Testis (tissue), 5 donors: ENCODE data around the gene THAP3. TPM values are rescaled to one million over a fixed set of nuclear protein-coding genes. Genes with fewer than 3 reads are reported as not detected.

Experiments used
- DNase-seq: peaks from one replicate; pipeline ENCODE4 v3.0.0-alpha.2; 2019
- H3K27ac ChIP-seq, 2 donors: fragments of 200-600 bp; sonication (generic); one replicate each; pipeline ENCODE4 v1.5.1; 2019
- H3K27me3 ChIP-seq: fragments of 200-600 bp; sonication (generic); one replicate; pipeline ENCODE4 v1.5.1; 2019
- H3K36me3 ChIP-seq: fragments of 200-600 bp; sonication (generic); one replicate; pipeline ENCODE4 v1.5.1; 2017; ENCODE audit warnings: low read depth; ENCODE audit errors: missing control alignments
- H3K4me1 ChIP-seq: fragments of 200-600 bp; sonication (generic); one replicate; pipeline ENCODE4 v1.5.1; 2019
- H3K4me3 ChIP-seq, 2 donors: fragments of 200-600 bp; sonication (generic); one replicate each; pipeline ENCODE4 v1.5.1; 2017 to 2019
- H3K9me3 ChIP-seq: fragments of 200-600 bp; sonication (generic); one replicate; pipeline ENCODE4 v1.5.1; 2017
- CTCF ChIP-seq, 3 experiments: fragments of 450-650 bp in 2 of 3; fragments of 200-600 bp in 1 of 3; sonication (generic) in 1 of 3; IDR thresholded peaks; one replicate each; pipeline ENCODE4 v1.5.1; 2016 to 2019; ENCODE audit warnings: antibody characterized with exemption in 3 of 3, mild to moderate bottlenecking in 2 of 3, moderate library complexity in 1 of 3
- POLR2A ChIP-seq: fragments of 450-650 bp; IDR thresholded peaks from one replicate; pipeline ENCODE4 v1.6.1; 2017; ENCODE audit warnings: antibody characterized with exemption, mild to moderate bottlenecking, moderate library complexity
- WGBS, 2 donors: methylation state at CpG; one replicate each; pipeline ENCODE4 v1.1.5; 2018; 5-methylcytosine and 5-hydroxymethylcytosine counted together
- intact Hi-C: fragments of 100-400 bp; cut with DNase I; formaldehyde crosslinking; loops from one replicate; pipeline ENCODE4 v1.15.1; 2023; ENCODE audit warnings: low total_unique reads
- long read RNA-seq, 2 donors: transcript quantifications; one replicate each; lab custom pipeline, GENCODE V29; 2026
- polyA plus RNA-seq: library from polyadenylated mRNA; stranded (reverse); fragments of 350-450 nt; fragmentation: Illumina TruSeq; extraction: RNeasy Lipid Tissue Mini Kit (QIAGEN cat#74804); gene quantifications from one replicate; pipeline ENCODE4 v1.2.3, GENCODE V29; 2014; ENCODE audit warnings: low read depth, low replicate concordance; ENCODE audit not compliant: insufficient read depth
- total RNA-seq, 2 donors: library from RNA; depleted of rRNA; stranded (reverse); fragments of >200 nt; gene quantifications; one replicate each; pipeline ENCODE4 v1.2.3, GENCODE V29; 2016

The THAP3 gene, protein sequence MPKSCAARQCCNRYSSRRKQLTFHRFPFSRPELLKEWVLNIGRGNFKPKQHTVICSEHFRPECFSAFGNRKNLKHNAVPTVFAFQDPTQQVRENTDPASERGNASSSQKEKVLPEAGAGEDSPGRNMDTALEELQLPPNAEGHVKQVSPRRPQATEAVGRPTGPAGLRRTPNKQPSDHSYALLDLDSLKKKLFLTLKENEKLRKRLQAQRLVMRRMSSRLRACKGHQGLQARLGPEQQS
- total RNA-seq (10 to 100 TPM; 38.6 to 41.9 TPM), polyA plus RNA-seq (28.7 TPM)
- long read RNA-seq, donor 1, partial matches to known transcripts: 15 of 19 reads
- long read RNA-seq, donor 1, other reads (novel, unspliced or antisense): 0 of 19 reads
- long read RNA-seq, donor 2, partial matches to known transcripts: 6 of 15 reads
- long read RNA-seq, donor 2, other reads (novel, unspliced or antisense): 7 of 15 reads

DNA sequence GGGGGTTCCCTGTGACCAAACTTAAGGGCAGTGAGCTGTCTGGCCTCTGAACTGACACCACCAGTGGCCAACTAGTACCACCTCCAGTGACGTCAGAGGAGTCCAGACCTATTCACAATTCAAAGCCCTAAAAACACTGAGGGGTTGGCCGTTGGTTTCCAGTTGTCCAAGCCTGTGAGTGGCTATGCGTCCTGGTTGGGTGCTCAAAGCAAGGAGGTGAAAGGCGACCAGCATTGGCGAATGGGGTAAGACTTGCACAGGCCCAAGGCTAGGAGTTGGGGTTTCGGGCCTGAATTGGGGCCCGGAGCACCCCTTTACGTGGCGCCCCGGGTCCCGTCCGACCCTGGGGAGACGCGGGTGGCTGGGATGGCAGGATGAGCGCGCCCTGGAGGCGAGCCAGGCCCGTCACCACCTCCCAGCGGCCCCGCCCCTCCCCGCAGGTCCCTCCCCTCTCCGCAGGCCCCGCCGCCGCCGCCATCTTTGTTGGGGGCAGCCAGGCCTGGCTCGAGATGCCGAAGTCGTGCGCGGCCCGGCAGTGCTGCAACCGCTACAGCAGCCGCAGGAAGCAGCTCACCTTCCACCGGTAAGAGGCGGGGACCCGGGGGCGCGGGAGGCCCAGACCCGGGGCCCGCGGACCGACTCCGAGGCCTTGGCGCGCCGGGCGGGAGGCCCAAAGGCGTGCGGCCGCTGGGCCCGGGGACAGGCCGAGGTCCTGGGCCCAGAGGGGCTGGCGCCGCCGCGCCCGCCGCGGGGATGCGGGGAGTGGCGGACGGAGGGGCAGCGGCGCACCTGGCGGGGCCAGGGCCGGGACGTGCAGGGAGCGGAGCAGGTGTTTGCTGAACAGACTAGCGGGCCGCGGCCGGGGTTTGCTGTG lies at the start of gene THAP3:
THAP3 (plus strand) TSS at position 159 of the 874 bp plus-strand sequence; CDS start at position 510, 351 bp downstream.
- Histone ChIP-seq H3K4me1 (peaks cover 22% of the 10 kb centered on the region), H3K4me3 (peak within 1 kb of the TSS; percentile 83 to 86), H3K9me3 (no peaks in the 10 kb centered on the region), H3K27me3 (no peaks in the 10 kb centered on the region), H3K36me3 (no peaks in the 10 kb centered on the region), H3K27ac (peak within 1 kb of the TSS; percentile 74 to 91)
- intact Hi-C loops: no loop called here
- peak; percentile 88 for DNase-seq
- TF ChIP-seq POLR2A (no peak), CTCF (IDR thresholded peaks at IDR 0.05) (no peak)
- WGBS, 2 donors: 3 to 7% methylated on average over 2 to 48 of the region's 73 CpGs

DNA sequence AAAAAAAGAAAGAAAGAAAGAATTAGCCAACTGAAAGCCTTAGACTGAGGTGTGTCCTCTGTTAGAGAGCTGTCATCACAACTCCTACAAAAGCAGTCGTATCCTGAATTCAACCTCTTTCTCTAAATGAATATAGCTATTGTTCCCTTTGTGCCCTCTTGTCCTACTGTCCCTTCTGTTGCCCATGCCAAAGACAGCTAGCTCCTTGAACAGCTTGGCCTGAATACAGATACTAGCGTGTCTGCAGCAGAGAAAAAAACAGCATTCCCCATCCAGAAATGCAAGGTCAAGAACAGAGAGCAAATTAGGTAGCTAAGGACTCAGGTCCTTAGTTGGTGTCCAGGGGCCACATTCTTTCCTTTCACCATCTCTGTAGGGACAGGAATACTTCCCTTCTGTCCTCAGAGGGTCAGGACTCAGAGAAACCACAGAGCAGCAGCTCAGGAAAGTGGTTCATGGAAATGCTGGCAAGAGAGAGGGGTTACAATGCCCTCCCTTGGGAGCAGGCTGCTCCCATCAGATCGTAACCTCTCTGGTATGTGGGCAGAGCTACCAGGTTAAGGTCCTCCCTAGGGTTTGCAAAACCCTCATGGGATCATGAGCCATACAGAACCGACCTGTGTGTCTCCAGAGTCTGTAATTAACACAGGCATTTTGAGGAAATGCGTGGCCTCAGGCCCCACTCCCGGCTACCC lies 46.7 kb upstream of the THAP3 start:
- Histone ChIP-seq H3K27ac (peak overlapping the region; percentile 49 to 83), H3K9me3 (no peaks in the 10 kb centered on the region), H3K4me1 (peaks cover 30% of the 10 kb centered on the region), H3K36me3 (no peaks in the 10 kb centered on the region), H3K27me3 (no peaks in the 10 kb centered on the region), H3K4me3 (no peak overlapping the region)
- WGBS, 2 donors: 43 to 58% methylated on average over 4 to 6 of the region's 6 CpGs
- peak; percentile 63 for DNase-seq
- TF ChIP-seq POLR2A (no peak), CTCF (IDR thresholded peaks at IDR 0.05) (no peak)
- intact Hi-C loops: no loop called here

DNA sequence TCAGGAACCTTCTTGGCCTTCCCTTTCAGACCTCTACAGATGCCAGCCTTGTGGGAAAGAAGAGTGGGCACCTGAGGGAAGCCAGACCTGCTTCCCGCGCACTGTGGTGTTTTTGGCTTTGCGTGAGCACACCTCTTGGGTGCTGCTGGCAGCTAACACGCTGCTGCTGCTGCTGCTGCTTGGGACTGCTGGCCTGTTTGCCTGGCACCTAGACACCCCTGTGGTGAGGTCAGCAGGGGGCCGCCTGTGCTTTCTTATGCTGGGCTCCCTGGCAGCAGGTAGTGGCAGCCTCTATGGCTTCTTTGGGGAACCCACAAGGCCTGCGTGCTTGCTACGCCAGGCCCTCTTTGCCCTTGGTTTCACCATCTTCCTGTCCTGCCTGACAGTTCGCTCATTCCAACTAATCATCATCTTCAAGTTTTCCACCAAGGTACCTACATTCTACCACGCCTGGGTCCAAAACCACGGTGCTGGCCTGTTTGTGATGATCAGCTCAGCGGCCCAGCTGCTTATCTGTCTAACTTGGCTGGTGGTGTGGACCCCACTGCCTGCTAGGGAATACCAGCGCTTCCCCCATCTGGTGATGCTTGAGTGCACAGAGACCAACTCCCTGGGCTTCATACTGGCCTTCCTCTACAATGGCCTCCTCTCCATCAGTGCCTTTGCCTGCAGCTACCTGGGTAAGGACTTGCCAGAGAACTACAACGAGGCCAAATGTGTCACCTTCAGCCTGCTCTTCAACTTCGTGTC lies 45.9 kb upstream of the THAP3 start:
- no peak for TF ChIP-seq CTCF (IDR thresholded peaks at IDR 0.05)
- no peak for TF ChIP-seq POLR2A
- Histone ChIP-seq H3K36me3 (no peaks in the 10 kb centered on the region), H3K27ac (peak overlapping the region; percentile 83 to 94), H3K27me3 (no peaks in the 10 kb centered on the region), H3K4me3 (peak overlapping the region; percentile 68 to 96), H3K4me1 (peaks cover 30% of the 10 kb centered on the region), H3K9me3 (no peaks in the 10 kb centered on the region)
- intact Hi-C loops: no loop called here
- 76 to 83% methylated on average over 13 to 14 of the region's 14 CpGs for WGBS, 2 donors
- DNase-seq: no peak
